Upper lobe of left lung (tissue), 6 donors: ENCODE measurements around the gene EBF4. TPM values are rescaled to one million over a fixed set of nuclear protein-coding genes. Genes with fewer than 3 reads are reported as not detected.

Experiments used
- ATAC-seq, 2 donors: fragments of 200-7000 bp; cut with Tn5 transposase; one replicate each; pipeline ENCODE4 v1.9.1; 2022; ENCODE audit warnings: mild to moderate bottlenecking in 2 of 2, moderate library complexity in 2 of 2; ENCODE audit not compliant: low FRiP score in 2 of 2
- DNase-seq, 2 donors: peaks; one replicate each; pipeline ENCODE4 v3.0.0-alpha.2; 2019 to 2020
- H3K27ac ChIP-seq, 4 donors: fragments of 200-600 bp; sonication (generic); one replicate each; pipeline ENCODE4 v1.5.1; 2016 to 2019
- H3K27me3 ChIP-seq, 4 donors: fragments of 200-600 bp; sonication (generic); one replicate each; pipeline ENCODE4 v1.5.1; 2017 to 2019
- H3K36me3 ChIP-seq, 4 donors: fragments of 200-600 bp; sonication (generic); one replicate each; pipeline ENCODE4 v1.5.1; 2016 to 2019
- H3K4me1 ChIP-seq, 4 donors: fragments of 200-600 bp; sonication (generic); one replicate each; pipeline ENCODE4 v1.5.1; 2018 to 2019
- H3K4me3 ChIP-seq, 4 donors: fragments of 200-600 bp; sonication (generic); one replicate each; pipeline ENCODE4 v1.5.1; 2017 to 2019; ENCODE audit warnings: mild to moderate bottlenecking in 2 of 4, moderate library complexity in 1 of 4
- H3K9me3 ChIP-seq, 4 donors: fragments of 200-600 bp; sonication (generic); one replicate each; pipeline ENCODE4 v1.5.1; 2018 to 2019
- EP300 ChIP-seq, 4 donors: sonication (generic); formaldehyde crosslinking; IDR thresholded peaks; one replicate each; pipeline ENCODE4 v1.5.1; 2017; ENCODE audit warnings: antibody characterized with exemption in 4 of 4, control low read depth in 2 of 4
- POLR2A ChIP-seq, 4 donors: fragments of 450-650 bp; IDR thresholded peaks; one replicate each; pipeline ENCODE4 v1.5.1; 2016 to 2017; ENCODE audit warnings: antibody characterized with exemption in 4 of 4, mild to moderate bottlenecking in 2 of 4
- POLR2AphosphoS5 ChIP-seq, 2 donors: sonication (generic); formaldehyde crosslinking; IDR thresholded peaks; one replicate each; pipeline ENCODE4 v1.5.1; 2017; ENCODE audit warnings: antibody characterized with exemption in 2 of 2
- WGBS, 2 donors: methylation state at CpG; one replicate each; pipeline ENCODE4 v1.1.5; 2017 to 2018; 5-methylcytosine and 5-hydroxymethylcytosine counted together
- total RNA-seq, 6 donors: library from RNA; depleted of rRNA in 4 of 6; stranded (reverse); fragments of >200 nt in 4 of 6; gene quantifications; one replicate each; pipeline versions ENCODE4 v1.1.0 to v1.2.1, GENCODE V29; 2016 to 2021
- TF ChIP-seq, protein P1 (sequence below), 6 experiments: fragments of 450-650 bp in 4 of 6; fragments of 200-600 bp in 2 of 6; sonication (generic) in 2 of 6; IDR thresholded peaks; one replicate each; pipeline ENCODE4 v1.5.1; 2016 to 2019; ENCODE audit warnings: antibody characterized with exemption in 6 of 6
- donor health status: DM: no; HTN: no; CAD: no; lungs with moderate emphysema.
- donor health status: DM: no; HTN: yes; CAD: no; lungs with severe emphysema.

EBF4 gene
- total RNA-seq, 6 donors from 2014 or later, result 7.8 to 23.7 (median 12.9) TPM

DNA sequence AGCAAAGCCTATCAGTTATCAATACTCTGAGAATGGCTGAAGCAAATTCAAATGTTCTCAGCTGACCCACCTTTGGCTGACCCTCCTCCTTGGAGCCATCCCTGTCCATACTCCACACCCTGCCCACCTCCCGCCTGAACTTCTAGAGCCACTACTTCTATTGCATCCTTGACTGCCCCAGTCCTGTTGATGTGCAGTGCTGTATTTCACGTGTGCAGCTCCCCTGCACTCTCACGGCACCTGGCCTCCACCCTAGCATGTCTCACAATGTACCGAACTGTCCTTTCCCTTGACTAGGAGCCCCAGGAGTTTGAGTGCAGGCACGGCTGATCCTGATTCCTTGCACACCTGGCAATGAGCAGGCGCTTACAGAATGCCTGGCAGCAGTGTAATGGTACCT, 100.9 kb downstream of the EBF4 start:
- ATAC-seq, result no peak
- H3K27ac ChIP-seq, result no peak overlapping the region
- no peaks in the 10 kb centered on the region for H3K9me3 ChIP-seq
- no peak for TF ChIP-seq EP300 (IDR thresholded peaks at IDR 0.05)
- TF ChIP-seq POLR2A (IDR thresholded peaks at IDR 0.05), result no peak
- TF ChIP-seq POLR2AphosphoS5 (IDR thresholded peaks at IDR 0.05), result no peak
- TF ChIP-seq, protein P1, sequence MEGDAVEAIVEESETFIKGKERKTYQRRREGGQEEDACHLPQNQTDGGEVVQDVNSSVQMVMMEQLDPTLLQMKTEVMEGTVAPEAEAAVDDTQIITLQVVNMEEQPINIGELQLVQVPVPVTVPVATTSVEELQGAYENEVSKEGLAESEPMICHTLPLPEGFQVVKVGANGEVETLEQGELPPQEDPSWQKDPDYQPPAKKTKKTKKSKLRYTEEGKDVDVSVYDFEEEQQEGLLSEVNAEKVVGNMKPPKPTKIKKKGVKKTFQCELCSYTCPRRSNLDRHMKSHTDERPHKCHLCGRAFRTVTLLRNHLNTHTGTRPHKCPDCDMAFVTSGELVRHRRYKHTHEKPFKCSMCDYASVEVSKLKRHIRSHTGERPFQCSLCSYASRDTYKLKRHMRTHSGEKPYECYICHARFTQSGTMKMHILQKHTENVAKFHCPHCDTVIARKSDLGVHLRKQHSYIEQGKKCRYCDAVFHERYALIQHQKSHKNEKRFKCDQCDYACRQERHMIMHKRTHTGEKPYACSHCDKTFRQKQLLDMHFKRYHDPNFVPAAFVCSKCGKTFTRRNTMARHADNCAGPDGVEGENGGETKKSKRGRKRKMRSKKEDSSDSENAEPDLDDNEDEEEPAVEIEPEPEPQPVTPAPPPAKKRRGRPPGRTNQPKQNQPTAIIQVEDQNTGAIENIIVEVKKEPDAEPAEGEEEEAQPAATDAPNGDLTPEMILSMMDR (IDR thresholded peaks at IDR 0.05), result no peak
- 84 to 85% methylated on average over 6 of the region's 6 CpGs for WGBS, 2 donors
- no peak overlapping the region for H3K4me3 ChIP-seq
- no peaks in the 10 kb centered on the region for H3K36me3 ChIP-seq
- no peak for DNase-seq
- no peaks in the 10 kb centered on the region for H3K4me1 ChIP-seq
- H3K27me3 ChIP-seq, result peaks cover 0 to under 1% (median 0%) of the 10 kb centered on the region in 4 donors

DNA sequence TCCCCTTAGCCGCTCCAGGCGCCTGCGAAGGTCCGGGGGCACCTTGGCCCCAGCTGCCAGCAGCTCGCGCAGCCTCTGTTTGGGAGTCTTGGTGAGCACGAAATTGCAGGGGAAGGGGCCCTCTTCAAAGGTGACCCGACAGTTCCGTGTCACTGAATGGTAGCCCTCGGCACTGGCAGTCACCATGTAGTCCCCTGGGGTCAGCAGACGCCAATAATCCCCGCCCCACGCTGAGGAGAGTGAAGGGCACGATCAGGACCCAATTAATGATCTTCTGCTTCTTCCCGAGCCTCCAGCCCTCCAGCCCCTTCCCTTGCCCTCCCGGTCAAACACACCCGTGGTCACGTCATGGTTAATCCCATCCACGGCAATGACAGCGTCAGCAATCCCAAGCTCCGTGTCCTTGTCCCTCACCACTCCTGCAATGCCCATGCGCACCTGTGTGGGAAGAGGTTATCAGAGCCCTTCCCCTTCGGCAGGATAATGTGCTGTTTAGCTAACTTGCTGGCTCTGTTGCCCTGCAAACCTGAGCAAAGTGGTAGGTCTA, 101.7 kb downstream of the EBF4 start:
- no peak for ATAC-seq
- DNase-seq, result no peak
- no peaks in the 10 kb centered on the region for H3K36me3 ChIP-seq
- H3K27ac ChIP-seq, result no peak overlapping the region
- no peaks in the 10 kb centered on the region for H3K9me3 ChIP-seq
- no peaks in the 10 kb centered on the region for H3K4me1 ChIP-seq
- H3K4me3 ChIP-seq, result no peak overlapping the region
- H3K27me3 ChIP-seq, result peaks cover 0 to 6% (median 1%) of the 10 kb centered on the region in 4 donors
- no peak for TF ChIP-seq EP300 (IDR thresholded peaks at IDR 0.05)
- TF ChIP-seq, protein P1 (IDR thresholded peaks at IDR 0.05), result no peak
- no peak for TF ChIP-seq POLR2AphosphoS5 (IDR thresholded peaks at IDR 0.05)
- no peak for TF ChIP-seq POLR2A (IDR thresholded peaks at IDR 0.05)
- 88 to 92% methylated on average over 23 of the region's 23 CpGs for WGBS, 2 donors

DNA sequence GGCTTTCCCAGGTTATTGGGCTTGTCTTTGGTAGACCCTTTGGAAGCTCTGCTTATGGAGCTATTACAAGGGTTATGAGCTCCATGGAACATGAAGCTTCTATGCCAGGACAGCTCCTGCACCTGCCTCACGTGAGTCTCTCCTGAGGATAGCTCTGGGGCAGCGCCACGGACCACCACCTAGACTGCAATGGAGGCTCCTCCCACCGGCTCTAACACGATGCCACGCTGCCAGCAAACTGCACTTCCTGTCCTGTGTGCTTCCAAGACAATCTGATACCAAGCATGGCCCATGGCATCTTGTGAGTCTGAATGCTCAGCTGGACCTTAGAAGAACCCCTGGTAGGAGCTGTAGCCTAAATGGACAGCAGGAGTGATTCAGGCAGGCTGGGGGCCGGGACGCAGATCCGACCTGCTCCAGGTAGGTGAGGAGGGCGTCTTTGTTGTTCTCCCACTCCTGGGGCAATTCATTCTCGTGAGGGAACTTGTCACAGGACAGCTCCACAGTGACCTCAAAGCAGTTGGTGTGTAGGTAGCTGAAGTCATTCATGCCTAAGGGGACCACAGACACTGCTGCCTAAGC, 102.4 kb downstream of the EBF4 start:
- Histone ChIP-seq H3K27ac (no peak overlapping the region), H3K4me3 (no peak overlapping the region), H3K9me3 (no peaks in the 10 kb centered on the region), H3K4me1 (peaks cover 1 to 6% (median 6%) of the 10 kb centered on the region in 4 donors), H3K27me3 (peaks cover 0 to 11% (median 4%) of the 10 kb centered on the region in 4 donors), H3K36me3 (no peaks in the 10 kb centered on the region)
- WGBS, 2 donors, result 78% methylated on average over 11 of the region's 11 CpGs; no CpG with 5 or more reads in 1 of the 2 donors
- ATAC-seq (no peak), DNase-seq (no peak)
- TF ChIP-seq POLR2AphosphoS5 (IDR thresholded peaks at IDR 0.05), result no peak
- TF ChIP-seq POLR2A (IDR thresholded peaks at IDR 0.05), result no peak
- no peak for TF ChIP-seq EP300 (IDR thresholded peaks at IDR 0.05)
- TF ChIP-seq, protein P1 (IDR thresholded peaks at IDR 0.05), result no peak

DNA sequence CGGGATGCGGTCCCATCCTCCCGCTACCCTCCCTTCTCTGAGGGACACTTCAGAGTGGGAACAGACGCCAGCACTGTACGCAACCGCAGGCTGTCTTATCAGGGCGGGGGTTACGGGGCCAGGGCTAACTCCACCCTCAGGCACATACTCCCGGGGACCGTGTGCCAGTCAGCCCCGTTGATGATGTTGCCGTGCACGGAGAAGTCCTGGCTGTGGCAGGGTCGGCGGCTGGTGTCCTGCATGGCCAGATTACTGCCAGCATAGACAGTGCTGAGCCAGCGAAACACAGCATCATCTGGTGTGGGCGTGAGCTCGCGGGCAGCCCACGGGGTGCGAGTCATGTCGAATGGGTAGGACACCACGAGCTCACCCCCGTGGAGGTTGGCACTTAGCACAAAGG, 102.9 kb downstream of the EBF4 start:
- H3K4me1 ChIP-seq, result peaks cover 6 to 11% (median 11%) of the 10 kb centered on the region in 4 donors
- peaks cover 0 to 16% (median 6%) of the 10 kb centered on the region in 4 donors for H3K27me3 ChIP-seq
- no peak for TF ChIP-seq POLR2A (IDR thresholded peaks at IDR 0.05)
- no peak for TF ChIP-seq POLR2AphosphoS5 (IDR thresholded peaks at IDR 0.05)
- TF ChIP-seq, protein P1 (IDR thresholded peaks at IDR 0.05), result no peak
- no peak for TF ChIP-seq EP300 (IDR thresholded peaks at IDR 0.05)
- no peaks in the 10 kb centered on the region for H3K36me3 ChIP-seq
- 81% methylated on average over 24 of the region's 24 CpGs; no CpG with 5 or more reads in 1 of the 2 donors for WGBS, 2 donors
- H3K9me3 ChIP-seq, result no peaks in the 10 kb centered on the region
- no peak overlapping the region for H3K27ac ChIP-seq
- DNase-seq, result peak in 1 of 2 donors; percentile 68
- no peak overlapping the region for H3K4me3 ChIP-seq
- ATAC-seq, result no peak
